K562 (cell line): ENCODE results near the gene TCF4. TPM values are rescaled to one million over a fixed set of nuclear protein-coding genes. Genes with fewer than 3 reads are reported as not detected.

Experiments used
- ATAC-seq: fragments of 200-7000 bp; cut with Tn5 transposase; 3 replicates; pipeline ENCODE4 v1.9.1; 2020; ENCODE audit warnings: moderate library complexity
- BruUV-seq: library from RNA; stranded (reverse); fragments of 400-500 nt; replicated peaks from 2 replicates; lab custom pipeline; 2021; lab: Mats Ljungman, UMichigan
- CTCF ChIA-PET: fragments of 300-600 bp; formaldehyde crosslinking; extraction: SDS; loops from one replicate; lab custom pipeline; 2021; ENCODE audit warnings: low intra/inter-chr PET ratio; lab: Yijun Ruan, JAX
- POLR2A ChIA-PET: fragments of 300-600, 350-650 bp; sonication (Branson Sonifier 250); formaldehyde crosslinking; extraction: SDS; loops from one replicate; lab custom pipeline; 2021; ENCODE audit warnings: antibody characterized with exemption, inconsistent platforms; lab: Yijun Ruan, JAX
- DNase-seq, 4 experiments: peaks; one replicate each; pipeline versions ENCODE4 v3.0.0 to v3.0.0-alpha.2; 2011 to 2018; ENCODE audit warnings: low spot score in 3 of 4, mixed read lengths in 3 of 4; ENCODE audit errors: extremely low read depth in 1 of 4
- FAIRE-seq: peaks from 2 replicates; lab custom pipeline; 2011; peaks lifted over from hg19 to GRCh38; lab: Jason Lieb, UNC
- H2AFZ ChIP-seq: 2 replicates; pipeline ENCODE4 v1.6.0; 2011; ENCODE audit warnings: low read depth, low read length, control low read depth, inconsistent platforms
- H3K27ac ChIP-seq: fragments of 200-600 bp; 3 replicates; pipeline ENCODE4 v1.8.0; 2011; ENCODE audit warnings: low read depth, mild to moderate bottlenecking, control low read depth, inconsistent platforms, low read length, moderate library complexity, mixed read lengths; ENCODE audit errors: extremely low read depth
- H3K27me3 ChIP-seq, 2 experiments: fragments of 300-600 bp in 1 of 2; 2 replicates in 1 of 2; 3 replicates in 1 of 2; pipeline versions ENCODE4 v1.6.0 to v1.8.0; 2011; ENCODE audit warnings: inconsistent platforms in 2 of 2, low read length in 2 of 2, mild to moderate bottlenecking in 1 of 2, mixed read lengths in 1 of 2, moderate library complexity in 1 of 2; ENCODE audit not compliant: control insufficient read depth in 2 of 2, insufficient read depth in 2 of 2
- H3K36me3 ChIP-seq: fragments of 300-600 bp; 3 replicates; pipeline ENCODE4 v1.8.0; 2011; ENCODE audit warnings: mild to moderate bottlenecking, low read length, inconsistent platforms; ENCODE audit not compliant: control insufficient read depth, insufficient read depth
- H3K4me1 ChIP-seq, 2 experiments: fragments of 200-600 bp in 1 of 2; replicated peaks in 1 of 2; 2 replicates in 1 of 2; 3 replicates in 1 of 2; pipeline versions ENCODE4 v1.5.1 to v1.8.0; 2011; ENCODE audit warnings: inconsistent platforms in 2 of 2, low read length in 2 of 2, mild to moderate bottlenecking in 1 of 2, mixed read lengths in 1 of 2, moderate library complexity in 1 of 2; ENCODE audit not compliant: control insufficient read depth in 2 of 2, insufficient read depth in 2 of 2
- H3K4me2 ChIP-seq: 2 replicates; pipeline ENCODE4 v1.6.1; 2011; ENCODE audit warnings: low read length, control low read depth, inconsistent platforms, mixed read lengths; ENCODE audit not compliant: insufficient read depth
- H3K4me3 ChIP-seq: fragments of 200-600 bp; sonication (generic), shearing (Covaris generic); 2 replicates; pipeline ENCODE4 v1.5.1; 2016; ENCODE audit warnings: control low read depth, inconsistent platforms
- H3K79me2 ChIP-seq: fragments of 200-600 bp; 3 replicates; pipeline ENCODE4 v1.8.0; 2011; ENCODE audit warnings: low read length, inconsistent platforms; ENCODE audit not compliant: control insufficient read depth, insufficient read depth
- H3K9ac ChIP-seq, 2 experiments: 2 replicates each; pipeline versions ENCODE4 v1.6.0 to v1.6.1; 2011; ENCODE audit warnings: low read depth in 2 of 2, low read length in 2 of 2, control low read depth in 1 of 2, inconsistent platforms in 1 of 2, mild to moderate bottlenecking in 1 of 2, mixed read lengths in 1 of 2; ENCODE audit not compliant: insufficient read depth in 1 of 2
- H3K9me1 ChIP-seq: one replicate; pipeline ENCODE4 v1.6.0; 2011; ENCODE audit warnings: inconsistent platforms, mild to moderate bottlenecking, low read length, moderate library complexity; ENCODE audit not compliant: control insufficient read depth, insufficient read depth
- H3K9me3 ChIP-seq: replicated peaks from 2 replicates; pipeline ENCODE4 v1.5.1; 2011; ENCODE audit warnings: low read depth, low read length, inconsistent platforms; ENCODE audit not compliant: control insufficient read depth, insufficient read depth
- H4K20me1 ChIP-seq: replicated peaks from 2 replicates; pipeline ENCODE4 v1.6.1; 2011; ENCODE audit warnings: low read length, inconsistent platforms, mixed read lengths; ENCODE audit not compliant: control insufficient read depth, insufficient read depth
- EZH2 ChIP-seq: IDR thresholded peaks from 2 replicates; pipeline ENCODE4 v1.6.1; 2012; ENCODE audit warnings: low read depth, mild to moderate bottlenecking, inconsistent platforms, low read length, borderline replicate concordance
- GTF2A2 ChIP-seq: IDR thresholded peaks from 2 replicates; pipeline ENCODE4 v1.6.1; 2016; ENCODE audit warnings: mild to moderate bottlenecking, missing genetic modification characterization, missing compliant biosample characterization
- NRF1 ChIP-seq, 2 experiments: fragments of 450-650 bp; IDR thresholded peaks in 1 of 2; conservative IDR thresholded peaks in 1 of 2; 2 replicates each; pipeline ENCODE4 v1.6.1; 2014; ENCODE audit warnings: mild to moderate bottlenecking in 2 of 2
- U2AF1 ChIP-seq: fragments of 200-400 bp; formaldehyde crosslinking; optimal IDR thresholded peaks from 2 replicates; pipeline ENCODE3; 2017; ENCODE audit warnings: mild to moderate bottlenecking, low read depth, low read length, moderate library complexity
- WGBS: fragments of 100-300 bp; shearing (Covaris generic); methylation state at CpG from one replicate; pipeline ENCODE4 v1.1.6; 2016; ENCODE audit warnings: low coverage, mixed read lengths; ENCODE audit not compliant: insufficient coverage; ENCODE audit errors: missing lambda C conversion rate; 5-methylcytosine and 5-hydroxymethylcytosine counted together
- in situ Hi-C: fragments of 300-500 bp; cut with MboI; formaldehyde crosslinking; loops from 4 replicates; pipeline ENCODE4 v1.15.0; 2018; ENCODE audit warnings: inconsistent platforms, mixed read lengths
- intact Hi-C: fragments of 100-400 bp; cut with micrococcal nuclease; formaldehyde crosslinking; loops from 2 replicates; pipeline ENCODE4 v1.14.2; 2022
- polyA plus RNA-seq, 8 experiments: library from polyadenylated mRNA; depleted of rRNA in 4 of 8; stranded (reverse) in 5 of 8; unstranded in 3 of 8; fragments of >200 nt; fragmentation: Nextera tagmentation in 2 of 8; fragmentation: Illumina TruSeq in 1 of 8; extraction: Ambion mirVana in 2 of 8; extraction: Trizol in 1 of 8; gene quantifications; 2 replicates each; pipeline versions ENCODE4 v1.2.1 to v1.2.3, GENCODE V29; 2011 to 2014; ENCODE audit warnings: inconsistent platforms in 1 of 8, missing spikeins in 1 of 8
- total RNA-seq, 7 experiments: library from RNA; depleted of rRNA in 6 of 7; stranded (reverse); fragments of >200 nt in 6 of 7; fragmentation: Illumina TruSeq in 2 of 7; extraction: Trizol in 2 of 7; gene quantifications; 2 replicates each; pipeline versions ENCODE4 v1.2.1 to v1.2.3, GENCODE V29; 2011 to 2021; ENCODE audit warnings: low replicate concordance in 1 of 7

TCF4 gene
- total and polyA plus RNA-seq, 9 of the 15 experiments (the other 6 are each of a cell fraction or from before 2014, with no cell fraction given) = 4.8 to 24.7 (median 15.2) TPM

GRCh38 chr18:55491616-55492015, 96.4 kb downstream of the TCF4 start:
- POLR2A ChIA-PET = no interaction called here
- DNase-seq (no peak), FAIRE-seq (no peak)

GRCh38 chr18:55489034-55489986, 98.7 kb downstream of the TCF4 start:
- Histone ChIP-seq H3K36me3 (no peaks in the 10 kb centered on the region), H3K4me1 (peaks cover 0 to 10% of the 10 kb centered on the region in 2 experiments; a peak in 3 of 5 replicates), H4K20me1 (no peaks in the 10 kb centered on the region), H3K79me2 (peaks cover 8% of the 10 kb centered on the region), H3K4me2 (no peak overlapping the region), H3K27me3 (no peaks in the 10 kb centered on the region), H3K9me3 (no peaks in the 10 kb centered on the region), H2AFZ (no peak overlapping the region), H3K9ac (no peak overlapping the region), H3K27ac (no peak overlapping the region), H3K4me3 (no peak overlapping the region), H3K9me1 (no peaks in the 10 kb centered on the region)
- DNase-seq (peak in 1 of 4 experiments; percentile 22), ATAC-seq (peak; percentile 59), FAIRE-seq (peak; percentile 23)
- BruUV-seq = no TSS peak
- ChIA-PET POLR2A (no interaction called here), CTCF (no interaction called here)
- in situ Hi-C loops = no loop called here
- WGBS = 6% methylated on average over 10 of the region's 10 CpGs
- intact Hi-C loops = no loop called here

More at GRCh38 chr18:55491616-55492015, 96.4 kb downstream of the TCF4 start:
- Histone ChIP-seq H3K4me2 (no peak overlapping the region), H3K4me3 (no peak overlapping the region), H3K36me3 (no peaks in the 10 kb centered on the region), H3K9me3 (no peaks in the 10 kb centered on the region), H3K79me2 (peaks cover 8% of the 10 kb centered on the region; the same call in 1 of the 3 replicates), H3K9ac (no peak overlapping the region), H3K27ac (no peak overlapping the region), H4K20me1 (no peaks in the 10 kb centered on the region), H2AFZ (no peak overlapping the region), H3K9me1 (no peaks in the 10 kb centered on the region), H3K4me1 (peaks cover 0 to 10% of the 10 kb centered on the region in 2 experiments; a peak in 3 of 5 replicates), H3K27me3 (no peaks in the 10 kb centered on the region)
- CTCF ChIA-PET = no interaction called here
- no peak for ATAC-seq
- WGBS = 76% methylated on average over 4 of the region's 4 CpGs
- intact Hi-C loops (no loop called here), in situ Hi-C loops (no loop called here)
- BruUV-seq = no TSS peak
- no peak for TF ChIP-seq U2AF1
- no peak for TF ChIP-seq EZH2
- no peak for TF ChIP-seq NRF1 (conservative IDR thresholded peaks at IDR 0.05 in 1 of 2, IDR thresholded peaks at IDR 0.05 in 1 of 2)
- TF ChIP-seq GTF2A2 (tag) = no peak
- TF ChIP-seq, all 486 proteins: peak for 0
